Mammary epithelial cell (primary cell): ENCODE data around the gene OR5H14.

Experiments
- EZH2 ChIP-seq: IDR thresholded peaks from 2 replicates; pipeline ENCODE4 v1.6.1; 2012; ENCODE audit warnings: low read length, inconsistent platforms, borderline replicate concordance
- TF ChIP-seq, protein P1 (sequence below), 2 donors: IDR thresholded peaks in 1 of 2; conservative IDR thresholded peaks in 1 of 2; 2 replicates each; pipeline ENCODE4 v1.5.1; 2011 to 2012; ENCODE audit warnings: inconsistent platforms in 2 of 2, low read length in 2 of 2, mild to moderate bottlenecking in 2 of 2, control low read depth in 1 of 2, low read depth in 1 of 2; ENCODE audit not compliant: insufficient read depth in 1 of 2; ENCODE audit errors: extremely low read depth in 1 of 2

GRCh38 chr3:98188545-98188944 lies 41.3 kb downstream of the OR5H14 start:
- no peak for TF ChIP-seq EZH2
- TF ChIP-seq, protein P1, sequence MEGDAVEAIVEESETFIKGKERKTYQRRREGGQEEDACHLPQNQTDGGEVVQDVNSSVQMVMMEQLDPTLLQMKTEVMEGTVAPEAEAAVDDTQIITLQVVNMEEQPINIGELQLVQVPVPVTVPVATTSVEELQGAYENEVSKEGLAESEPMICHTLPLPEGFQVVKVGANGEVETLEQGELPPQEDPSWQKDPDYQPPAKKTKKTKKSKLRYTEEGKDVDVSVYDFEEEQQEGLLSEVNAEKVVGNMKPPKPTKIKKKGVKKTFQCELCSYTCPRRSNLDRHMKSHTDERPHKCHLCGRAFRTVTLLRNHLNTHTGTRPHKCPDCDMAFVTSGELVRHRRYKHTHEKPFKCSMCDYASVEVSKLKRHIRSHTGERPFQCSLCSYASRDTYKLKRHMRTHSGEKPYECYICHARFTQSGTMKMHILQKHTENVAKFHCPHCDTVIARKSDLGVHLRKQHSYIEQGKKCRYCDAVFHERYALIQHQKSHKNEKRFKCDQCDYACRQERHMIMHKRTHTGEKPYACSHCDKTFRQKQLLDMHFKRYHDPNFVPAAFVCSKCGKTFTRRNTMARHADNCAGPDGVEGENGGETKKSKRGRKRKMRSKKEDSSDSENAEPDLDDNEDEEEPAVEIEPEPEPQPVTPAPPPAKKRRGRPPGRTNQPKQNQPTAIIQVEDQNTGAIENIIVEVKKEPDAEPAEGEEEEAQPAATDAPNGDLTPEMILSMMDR (conservative IDR thresholded peaks at IDR 0.05 in 1 of 2, IDR thresholded peaks at IDR 0.05 in 1 of 2; ENCODE audit: extremely low read depth in 1 of 2, insufficient read depth in 1 of 2, low read depth in 1 of 2, low read length in 2 of 2) = peak in 1 of 2 donors; percentile 35
